Vagina (tissue), 2 donors: Measurements from ENCODE around the gene RHOT2.

ENCODE experiments used
- POLR2A ChIP-seq, 2 donors: fragments of 450-650 bp; IDR thresholded peaks; one replicate each; pipeline ENCODE4 v1.6.1; 2017; ENCODE audit warnings: antibody characterized with exemption in 2 of 2, mild to moderate bottlenecking in 2 of 2, moderate library complexity in 2 of 2
- TF ChIP-seq, protein P1 (sequence below), 3 experiments: fragments of 450-650 bp in 2 of 3; fragments of 200-600 bp in 1 of 3; sonication (generic) in 1 of 3; IDR thresholded peaks; one replicate each; pipeline ENCODE4 v1.5.1; 2017 to 2019; ENCODE audit warnings: antibody characterized with exemption in 3 of 3, mild to moderate bottlenecking in 2 of 3, moderate library complexity in 2 of 3

DNA sequence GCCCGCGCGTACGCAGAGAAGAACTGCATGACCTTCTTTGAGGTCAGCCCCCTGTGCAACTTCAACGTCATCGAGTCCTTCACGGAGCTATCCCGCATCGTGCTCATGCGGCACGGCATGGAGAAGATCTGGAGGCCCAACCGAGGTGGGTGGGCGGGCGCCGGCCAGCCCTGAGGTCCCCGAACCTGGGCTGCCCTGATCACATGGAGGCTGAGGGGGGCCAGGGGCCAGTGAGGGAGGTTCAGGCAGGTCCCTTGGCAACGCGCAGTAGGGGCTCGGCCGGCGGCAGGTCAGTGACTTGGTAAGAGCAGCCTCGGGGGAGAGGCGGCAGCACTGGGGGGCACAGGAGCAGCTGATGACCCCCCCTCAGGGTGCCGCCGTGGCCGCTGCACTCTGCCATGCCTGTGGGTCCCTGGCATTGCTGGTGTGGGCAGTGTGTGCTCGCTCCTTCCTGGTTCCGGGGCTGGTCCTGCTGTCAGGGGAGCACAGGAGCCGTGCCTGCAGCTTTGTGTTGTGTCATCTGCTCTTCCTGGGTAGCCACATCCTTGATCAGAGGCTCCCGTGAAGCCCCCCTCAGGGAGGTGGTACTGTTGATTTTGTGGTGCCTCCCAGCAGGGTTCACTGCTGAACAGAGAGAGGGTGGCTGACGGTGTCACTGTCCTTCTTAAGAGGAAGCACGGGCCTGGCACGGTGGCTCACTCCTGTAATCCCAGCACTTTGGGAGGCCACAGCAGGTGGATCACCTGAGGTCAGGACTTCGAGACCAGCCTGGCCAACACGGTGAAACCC lies 41.8 kb upstream of the RHOT2 start:
- TF ChIP-seq, protein P1, sequence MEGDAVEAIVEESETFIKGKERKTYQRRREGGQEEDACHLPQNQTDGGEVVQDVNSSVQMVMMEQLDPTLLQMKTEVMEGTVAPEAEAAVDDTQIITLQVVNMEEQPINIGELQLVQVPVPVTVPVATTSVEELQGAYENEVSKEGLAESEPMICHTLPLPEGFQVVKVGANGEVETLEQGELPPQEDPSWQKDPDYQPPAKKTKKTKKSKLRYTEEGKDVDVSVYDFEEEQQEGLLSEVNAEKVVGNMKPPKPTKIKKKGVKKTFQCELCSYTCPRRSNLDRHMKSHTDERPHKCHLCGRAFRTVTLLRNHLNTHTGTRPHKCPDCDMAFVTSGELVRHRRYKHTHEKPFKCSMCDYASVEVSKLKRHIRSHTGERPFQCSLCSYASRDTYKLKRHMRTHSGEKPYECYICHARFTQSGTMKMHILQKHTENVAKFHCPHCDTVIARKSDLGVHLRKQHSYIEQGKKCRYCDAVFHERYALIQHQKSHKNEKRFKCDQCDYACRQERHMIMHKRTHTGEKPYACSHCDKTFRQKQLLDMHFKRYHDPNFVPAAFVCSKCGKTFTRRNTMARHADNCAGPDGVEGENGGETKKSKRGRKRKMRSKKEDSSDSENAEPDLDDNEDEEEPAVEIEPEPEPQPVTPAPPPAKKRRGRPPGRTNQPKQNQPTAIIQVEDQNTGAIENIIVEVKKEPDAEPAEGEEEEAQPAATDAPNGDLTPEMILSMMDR (IDR thresholded peaks at IDR 0.05), result no peak
- no peak for TF ChIP-seq POLR2A (IDR thresholded peaks at IDR 0.05)
